Heart right ventricle (tissue), 16 donors: ENCODE data around the gene SMAD7. TPM values are rescaled to one million over a fixed set of nuclear protein-coding genes. Genes with fewer than 3 reads are reported as not detected.

Experiments used
- ATAC-seq, 8 donors: fragments of 200-7000 bp; cut with Tn5 transposase; one replicate each; pipeline ENCODE4 v1.9.1; 2020; ENCODE audit warnings: mild to moderate bottlenecking in 8 of 8, moderate library complexity in 8 of 8, moderate number of reproducible peaks in 1 of 8
- DNase-seq, 2 donors: peaks; one replicate each; pipeline ENCODE4 v3.0.0-alpha.2; 2020
- H3K27ac ChIP-seq, 10 donors: fragments of 200-600 bp; sonication (generic) in 2 of 10; one replicate each; pipeline versions ENCODE4 v1.5.0 to v1.8.0; 2020 to 2022; ENCODE audit warnings: mild to moderate bottlenecking in 3 of 10
- H3K27me3 ChIP-seq, 7 donors: fragments of 200-600 bp; one replicate each; pipeline ENCODE4 v1.8.0; 2021 to 2022; ENCODE audit warnings: mild to moderate bottlenecking in 2 of 7
- H3K36me3 ChIP-seq, 9 donors: fragments of 200-600 bp; sonication (generic) in 1 of 9; one replicate each; pipeline versions ENCODE4 v1.5.0 to v1.8.0; 2020 to 2022; ENCODE audit warnings: mild to moderate bottlenecking in 2 of 9
- H3K4me1 ChIP-seq, 9 donors: fragments of 200-600 bp; sonication (generic) in 1 of 9; one replicate each; pipeline versions ENCODE4 v1.5.0 to v1.8.0; 2020 to 2022; ENCODE audit warnings: mild to moderate bottlenecking in 4 of 9
- H3K4me3 ChIP-seq, 10 donors: fragments of 200-600 bp; sonication (generic) in 2 of 10; one replicate each; pipeline versions ENCODE4 v1.5.0 to v1.8.0; 2020 to 2022; ENCODE audit warnings: mild to moderate bottlenecking in 7 of 10, moderate library complexity in 2 of 10
- H3K9me3 ChIP-seq, 11 donors: fragments of 200-600 bp in 10 of 11; sonication (generic) in 2 of 11; one replicate each; pipeline versions ENCODE4 v1.5.0 to v1.8.0; 2013 to 2022; ENCODE audit warnings: mild to moderate bottlenecking in 2 of 11, control low read depth in 1 of 11, moderate library complexity in 1 of 11
- CTCF ChIP-seq, 9 donors: fragments of 200-600 bp; sonication (generic) in 2 of 9; IDR thresholded peaks; one replicate each; pipeline versions ENCODE4 v1.5.0 to v1.8.0; 2021 to 2022; ENCODE audit warnings: antibody characterized with exemption in 9 of 9, mild to moderate bottlenecking in 5 of 9, moderate library complexity in 1 of 9
- WGBS, 2 donors: extraction: QIAGEN DNeasy Blood & Tissue Kit; methylation state at CpG; one replicate each; pipeline ENCODE4 v1.1.7; 2013; ENCODE audit warnings: inconsistent platforms in 1 of 2; 5-methylcytosine and 5-hydroxymethylcytosine counted together
- intact Hi-C, 10 donors: fragments of 100-400 bp; cut with DNase I; formaldehyde crosslinking; loops; one replicate each; pipeline versions ENCODE4 v1.11.1 to v1.14.2; 2022
- polyA plus RNA-seq, 2 donors: library from polyadenylated mRNA; stranded (reverse); fragments of 200-250 nt; gene quantifications; one replicate each; pipeline ENCODE4 v1.2.3, GENCODE V29; 2013
- total RNA-seq, 10 donors: library from RNA; stranded (reverse); fragmentation: NEBNext Ultra II Directional in 3 of 10; extraction: Animal tissue kit (Norgen Biotek cat#: 25700) in 3 of 10; gene quantifications; one replicate each; pipeline versions ENCODE4 v1.2.1 to v1.2.4, GENCODE V29; 2021 to 2023
- donor health status: Arrhythmogenic right ventricular cardiomyopathy.
- donor health status: ischemic (EF 13 %, LVEDD 7.1; RV severe dilation, severe dysfunction).
- donor health status: healthy with polysubstance abuse.
- donor health status: DM: no; HTN: yes; CAD: no.
- donor health status: DM: no; HTN: no; CAD: no.
- donor health status: ischemic (EF 25% LVEDD 6.9; RV normal size, moderate dysfunction).
- donor health status: ischemic (EF 25% LVEDD 5.7; RV mildly dilated, moderate dysfunction).
- donor health status: healthy.
- donor health status: DM: yes; HTN: yes; CAD: no.
- donor health status: Ischemic cardiomyopathy.
- donor health status: ischemic (EF 35%, LVEDD 5.7; RV mildly dilated, moderate dysfunction).
- donor health status: nonischemic (EF 11% LVEDD 7.7; RV severe dilation, severe dysfunction).
- donor health status: DM: yes; HTN: yes; CAD: no.
- donor health status: PGD.
- donor health status: ischemic (EF 29% LVEDD 5.4; RV normal size, mild dysfunction).
- donor health status: nonischemic (EF 23%, LVEDD 6.1; RV moderate dilation, normal function).

The SMAD7 gene
- total and polyA plus RNA-seq, 12 donors = 6.7 to 28.6 (median 19.2) TPM

GRCh38 chr18:48882379-48882778 is 68.4 kb downstream of the SMAD7 start:
- intact Hi-C loops = no loop called here
- Histone ChIP-seq H3K36me3 (no peaks in the 10 kb centered on the region), H3K4me3 (no peak overlapping the region), H3K9me3 (no peaks in the 10 kb centered on the region), H3K27ac (no peak overlapping the region), H3K27me3 (no peaks in the 10 kb centered on the region), H3K4me1 (peaks cover 2 to 26% (median 15%) of the 10 kb centered on the region in 9 donors)
- ATAC-seq (no peak), DNase-seq (no peak)
- no peak for TF ChIP-seq CTCF (IDR thresholded peaks at IDR 0.05)
- WGBS, 2 donors = 93 to 97% methylated on average over 4 of the region's 4 CpGs

DNA sequence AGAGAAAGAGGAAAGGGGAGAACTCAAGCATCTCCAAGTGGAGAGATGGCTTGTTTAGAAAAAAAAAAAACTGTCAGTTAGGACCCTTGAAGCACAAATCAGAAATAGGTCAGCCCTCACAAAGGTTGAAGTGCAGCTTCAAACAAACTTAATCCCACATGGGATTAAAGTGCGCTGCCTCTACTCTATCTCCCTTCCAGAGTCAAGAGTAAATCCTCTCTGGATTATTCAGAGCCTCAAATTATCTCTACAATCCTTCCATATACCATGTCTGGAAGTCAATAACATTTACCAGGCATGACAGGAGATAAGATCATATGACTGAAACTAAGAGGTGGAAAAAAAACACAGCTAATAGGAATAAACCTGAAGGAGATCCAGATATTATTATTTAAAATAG is 69.8 kb downstream of the SMAD7 start:
- Histone ChIP-seq H3K4me3 (no peak overlapping the region), H3K27ac (no peak overlapping the region), H3K9me3 (no peaks in the 10 kb centered on the region), H3K27me3 (no peaks in the 10 kb centered on the region), H3K36me3 (no peaks in the 10 kb centered on the region), H3K4me1 (peaks cover 0 to 22% (median 9%) of the 10 kb centered on the region in 9 donors)
- DNase-seq = no peak
- no peak for ATAC-seq
- 97 to 100% methylated on average over 1 of the region's 1 CpG for WGBS, 2 donors
- intact Hi-C loops = no loop called here
- TF ChIP-seq CTCF (IDR thresholded peaks at IDR 0.05) = no peak

DNA sequence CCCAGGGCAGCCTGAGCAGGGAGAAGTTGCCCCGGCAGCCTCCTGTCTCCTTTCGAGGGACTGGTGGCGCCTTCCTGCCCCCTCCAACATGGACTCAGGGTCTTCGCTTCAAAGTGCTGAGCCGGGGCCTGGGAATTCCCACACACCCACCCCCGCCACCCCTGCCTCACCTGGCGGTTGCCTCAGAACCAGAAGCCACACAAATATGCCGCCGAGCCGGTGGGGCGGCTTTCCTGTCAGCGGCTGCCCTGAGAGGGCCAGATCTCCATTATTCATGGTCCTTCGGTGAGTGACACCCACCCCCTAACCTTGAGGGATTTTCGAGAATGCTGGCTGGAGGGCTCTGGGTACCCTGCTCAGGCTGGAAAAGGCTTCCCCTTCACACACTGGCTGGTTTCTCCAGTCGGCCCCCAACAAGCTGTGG is 71.7 kb downstream of the SMAD7 start:
- peak overlapping the region in 2 of 10 donors; percentile 16 to 19 for H3K27ac ChIP-seq
- H3K4me1 ChIP-seq = peaks cover 0 to 25% (median 6%) of the 10 kb centered on the region in 9 donors
- no peak overlapping the region for H3K4me3 ChIP-seq
- H3K36me3 ChIP-seq = no peaks in the 10 kb centered on the region
- TF ChIP-seq CTCF (IDR thresholded peaks at IDR 0.05) = no peak
- 78 to 82% methylated on average over 15 of the region's 15 CpGs for WGBS, 2 donors
- peak in 2 of 8 donors; percentile 6 to 25 for ATAC-seq
- DNase-seq = no peak
- no peaks in the 10 kb centered on the region for H3K9me3 ChIP-seq
- no peaks in the 10 kb centered on the region for H3K27me3 ChIP-seq
- intact Hi-C loops = no loop called here

- no peak overlapping the region for H3K4me3 ChIP-seq
- H3K36me3 ChIP-seq = no peaks in the 10 kb centered on the region
- intact Hi-C loops = no loop called here
- no peaks in the 10 kb centered on the region for H3K9me3 ChIP-seq
- DNase-seq = no peak
- no peak for TF ChIP-seq CTCF (IDR thresholded peaks at IDR 0.05)
- no peaks in the 10 kb centered on the region for H3K27me3 ChIP-seq
- ATAC-seq = peak; percentile 63 to 82 (median 74)
- 64 to 72% methylated on average over 12 of the region's 12 CpGs for WGBS, 2 donors
- peak overlapping the region in 4 of 10 donors; percentile 16 to 37 (median 28) for H3K27ac ChIP-seq
- peaks cover 0 to 30% (median 6%) of the 10 kb centered on the region in 9 donors for H3K4me1 ChIP-seq
Measured at GRCh38 chr18:48878471-48878870, 72.3 kb downstream of the SMAD7 start.
